ENCODE results near the gene HAAO.

DNA sequence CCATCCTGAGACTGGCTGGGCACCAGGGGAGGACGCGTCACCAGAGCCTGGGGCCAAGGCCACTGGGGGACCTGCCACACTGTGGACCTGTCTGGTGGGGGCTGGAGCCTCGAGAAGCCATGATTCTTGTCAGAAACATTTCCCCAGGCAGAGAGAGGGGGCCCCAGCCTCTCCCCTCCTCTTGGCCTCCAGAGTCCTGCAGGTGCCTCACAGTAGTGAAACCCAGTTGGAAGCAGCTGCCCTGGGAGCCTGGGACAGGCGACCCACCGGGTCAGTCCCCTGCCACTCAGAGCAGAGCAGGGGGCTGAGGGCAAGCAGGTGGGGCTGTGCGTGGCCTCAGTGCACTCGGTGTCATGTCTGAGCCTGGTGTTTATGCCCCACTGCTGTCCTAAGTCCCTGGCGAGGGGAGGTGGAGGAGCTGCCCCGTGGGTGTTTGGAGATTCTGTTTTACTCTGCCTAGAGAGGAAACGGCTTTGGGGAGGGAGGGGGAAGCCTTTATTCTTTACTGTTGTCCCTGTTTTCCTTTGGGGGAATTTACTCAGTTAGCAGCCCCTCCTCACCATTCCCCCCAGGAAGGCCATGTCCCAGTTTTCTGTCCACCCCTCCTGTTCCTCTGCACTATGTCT lies 36.1 kb downstream of the HAAO start:
- no peak for TF ChIP-seq CTCF (IDR thresholded peaks at IDR 0.05)
- TF ChIP-seq ZFX (IDR thresholded peaks at IDR 0.05; ENCODE audit: borderline replicate concordance), result no peak
